Kidney (tissue), 14 donors: ENCODE measurements around the gene CLIP1. TPM values are rescaled to one million over a fixed set of nuclear protein-coding genes. Genes with fewer than 3 reads are reported as not detected.

Source experiments
- DNase-seq, 5 donors: peaks; one replicate each; pipeline ENCODE4 v3.0.0-alpha.2; 2013 to 2020
- FAIRE-seq: peaks from 2 replicates; lab custom pipeline; 2012; peaks lifted over from hg19 to GRCh38; lab: Jason Lieb, UNC
- H3K27ac ChIP-seq, 2 donors: one replicate each; pipeline ENCODE4 v1.7.0; 2013; ENCODE audit warnings: low read depth in 2 of 2, low read length in 2 of 2, inconsistent platforms in 1 of 2
- H3K27me3 ChIP-seq: one replicate; pipeline ENCODE4 v1.7.1; 2013; ENCODE audit warnings: low read length, inconsistent platforms; ENCODE audit not compliant: control insufficient read depth, insufficient read depth
- H3K36me3 ChIP-seq, 3 donors: one replicate each; pipeline versions ENCODE4 v1.7.0 to v1.7.1; 2013; ENCODE audit warnings: low read length in 3 of 3, control low read depth in 1 of 3, inconsistent platforms in 1 of 3; ENCODE audit not compliant: insufficient read depth in 3 of 3, control insufficient read depth in 2 of 3
- H3K4me1 ChIP-seq, 3 donors: one replicate each; pipeline versions ENCODE4 v1.7.0 to v1.7.1; 2013; ENCODE audit warnings: low read length in 3 of 3, inconsistent platforms in 1 of 3, low read depth in 1 of 3; ENCODE audit not compliant: control insufficient read depth in 2 of 3, insufficient read depth in 2 of 3
- H3K4me3 ChIP-seq, 3 donors: one replicate each; pipeline versions ENCODE4 v1.7.0 to v1.8.1; 2013; ENCODE audit warnings: low read length in 3 of 3, control low read depth in 1 of 3, inconsistent platforms in 1 of 3
- H3K9ac ChIP-seq, 3 donors: one replicate each; pipeline versions ENCODE4 v1.7.0 to v1.7.1; 2013; ENCODE audit warnings: low read length in 3 of 3, control low read depth in 1 of 3, inconsistent platforms in 1 of 3
- H3K9me3 ChIP-seq, 3 donors: one replicate each; pipeline versions ENCODE4 v1.7.0 to v1.7.1; 2013; ENCODE audit warnings: low read length in 3 of 3, control low read depth in 1 of 3, inconsistent platforms in 1 of 3; ENCODE audit not compliant: control insufficient read depth in 2 of 3, insufficient read depth in 1 of 3
- CTCF ChIP-seq: IDR thresholded peaks from 3 replicates; pipeline ENCODE4 v1.5.1; 2012; ENCODE audit warnings: mild to moderate bottlenecking, moderate library complexity, borderline replicate concordance; ENCODE audit not compliant: insufficient read depth; ENCODE audit errors: extremely low read depth
- intact Hi-C: fragments of 100-400 bp; cut with DNase I; formaldehyde crosslinking; loops from one replicate; pipeline ENCODE4 v1.11.1; 2022
- polyA plus RNA-seq: library from polyadenylated mRNA; stranded (reverse); fragments of 350-450 nt; fragmentation: Illumina TruSeq; extraction: RNeasy Lipid Tissue Mini Kit (QIAGEN cat#74804); gene quantifications from one replicate; pipeline ENCODE4 v1.2.3, GENCODE V29; 2014; ENCODE audit warnings: low read depth, low replicate concordance; ENCODE audit not compliant: insufficient read depth
- total RNA-seq: library from RNA; stranded (reverse); fragmentation: NEBNext Ultra II Directional; extraction: Animal tissue kit (Norgen Biotek cat#: 25700); gene quantifications from one replicate; pipeline ENCODE4 v1.2.1, GENCODE V29; 2021
- donor health status: control.
- donor health status: control.
- donor health status: control.
- donor health status: control.
- donor health status: control.
- donor health status: DM: yes; HTN: yes; CAD: no.
- donor health status: Normal renal cell carcinoma (clear cell type).

Gene CLIP1
- total and polyA plus RNA-seq, 2 donors from 2014 or later = 14.5 to 85.3 TPM

- no peaks in the 10 kb centered on the region for H3K4me1 ChIP-seq
- DNase-seq (no peak), FAIRE-seq (no peak)
- no peaks in the 10 kb centered on the region for H3K27me3 ChIP-seq
- intact Hi-C loops = no loop called here
- H3K9ac ChIP-seq = no peak overlapping the region
- H3K9me3 ChIP-seq = no peaks in the 10 kb centered on the region
- no peak overlapping the region for H3K4me3 ChIP-seq
- peaks cover 0 to 26% (median 18%) of the 10 kb centered on the region in 3 donors for H3K36me3 ChIP-seq
- no peak overlapping the region for H3K27ac ChIP-seq
- TF ChIP-seq CTCF = no peak
Measured at GRCh38 chr12:122308811-122309210, 113.7 kb downstream of the CLIP1 start.

- H3K9ac ChIP-seq = no peak overlapping the region
- H3K4me1 ChIP-seq = no peaks in the 10 kb centered on the region
- intact Hi-C loops = no loop called here
- no peaks in the 10 kb centered on the region for H3K27me3 ChIP-seq
- H3K9me3 ChIP-seq = no peaks in the 10 kb centered on the region
- H3K4me3 ChIP-seq = no peak overlapping the region
- DNase-seq (no peak), FAIRE-seq (no peak)
- no peak overlapping the region for H3K27ac ChIP-seq
- H3K36me3 ChIP-seq = peaks cover 0 to 24% (median 21%) of the 10 kb centered on the region in 3 donors
- no peak for TF ChIP-seq CTCF
Measured at GRCh38 chr12:122306407-122306806, 116.1 kb downstream of the CLIP1 start.

GRCh38 chr12:122304924-122305323 lies 117.5 kb downstream of the CLIP1 start:
- Histone ChIP-seq H3K27me3 (no peaks in the 10 kb centered on the region), H3K27ac (no peak overlapping the region), H3K9me3 (no peaks in the 10 kb centered on the region), H3K4me3 (no peak overlapping the region), H3K36me3 (peaks cover 0 to 24% (median 17%) of the 10 kb centered on the region in 3 donors), H3K4me1 (no peaks in the 10 kb centered on the region), H3K9ac (no peak overlapping the region)
- intact Hi-C loops = no loop called here
- FAIRE-seq (no peak), DNase-seq (no peak)
- TF ChIP-seq CTCF = no peak

- Histone ChIP-seq H3K27me3 (no peaks in the 10 kb centered on the region), H3K27ac (no peak overlapping the region), H3K9me3 (no peaks in the 10 kb centered on the region), H3K9ac (no peak overlapping the region), H3K36me3 (peaks cover 0 to 16% (median 13%) of the 10 kb centered on the region in 3 donors), H3K4me3 (no peak overlapping the region), H3K4me1 (no peaks in the 10 kb centered on the region)
- no peak for TF ChIP-seq CTCF
- DNase-seq (no peak), FAIRE-seq (no peak)
- intact Hi-C loops = no loop called here
Measured at GRCh38 chr12:122303068-122303467, 119.4 kb downstream of the CLIP1 start.
